Measurements from ENCODE around the gene PTGER1. TPM values are rescaled to one million over a fixed set of nuclear protein-coding genes. Genes with fewer than 3 reads are reported as not detected.

The PTGER1 gene
- total RNA-seq, 2 experiments from 2014 or later = 0.23 TPM; not detected in 1

- Histone ChIP-seq H3K4me1 (ENCODE audit: insufficient read depth, low read length, poor library complexity, severe bottlenecking) (no peaks in the 10 kb centered on the region), H3K4me3 (ENCODE audit: low read depth, low read length, poor library complexity, severe bottlenecking) (no peak overlapping the region), H3K4me2 (ENCODE audit: low read length) (no peak overlapping the region), H2AFZ (ENCODE audit: low read length) (no peak overlapping the region), H3K9me3 (ENCODE audit: low read length) (no peaks in the 10 kb centered on the region), H3K9me2 (ENCODE audit: insufficient read depth, low read length) (no peaks in the 10 kb centered on the region), H3K36me3 (ENCODE audit: insufficient read depth, low read length) (peaks cover 30% of the 10 kb centered on the region), H3K79me2 (ENCODE audit: insufficient read depth, low read depth, low read length) (no peaks in the 10 kb centered on the region), H4K20me1 (ENCODE audit: insufficient read depth, low read length) (no peaks in the 10 kb centered on the region), H3K27ac (ENCODE audit: low read depth, low read length, poor library complexity, severe bottlenecking) (no peak overlapping the region)
- DNase-seq (ENCODE audit: low spot score) = no peak
- ChIA-PET CTCF (ENCODE audit: unreplicated experiment) (no interaction called here), POLR2A (no interaction called here)
- BruUV-seq (replicated peaks) = no TSS peak
- TF ChIP-seq EZH2phosphoT487 (IDR thresholded peaks at IDR 0.05; ENCODE audit: borderline replicate concordance, low read depth, low read length) (no peak), CTCF (conservative IDR thresholded peaks at IDR 0.05; ENCODE audit: low read length) (no peak)
- intact Hi-C loops (cut with micrococcal nuclease; ENCODE audit: unreplicated experiment) = loop anchor here (1.0 to 2.0 kb wide), 2 partner anchors 22 to 41 kb away; partner anchors contain the start of gene PKN1
These were observed 1.8 kb downstream of the PTGER1 start for GRCh38 chr19:14473073-14473977.

- BruUV-seq (replicated peaks) = no TSS peak
- Histone ChIP-seq H4K20me1 (ENCODE audit: insufficient read depth, low read length) (no peaks in the 10 kb centered on the region), H3K79me2 (ENCODE audit: insufficient read depth, low read depth, low read length) (no peaks in the 10 kb centered on the region), H3K4me2 (ENCODE audit: low read length) (no peak overlapping the region), H3K27ac (ENCODE audit: low read depth, low read length, poor library complexity, severe bottlenecking) (no peak overlapping the region), H3K4me1 (ENCODE audit: insufficient read depth, low read length, poor library complexity, severe bottlenecking) (no peaks in the 10 kb centered on the region), H3K9me2 (ENCODE audit: insufficient read depth, low read length) (no peaks in the 10 kb centered on the region), H3K4me3 (ENCODE audit: low read depth, low read length, poor library complexity, severe bottlenecking) (no peak overlapping the region), H2AFZ (ENCODE audit: low read length) (no peak overlapping the region), H3K9me3 (ENCODE audit: low read length) (no peaks in the 10 kb centered on the region), H3K36me3 (ENCODE audit: insufficient read depth, low read length) (peaks cover 40% of the 10 kb centered on the region)
- peak; percentile 84 for TF ChIP-seq CTCF (conservative IDR thresholded peaks at IDR 0.05; ENCODE audit: low read length)
- no peak for TF ChIP-seq EZH2phosphoT487 (IDR thresholded peaks at IDR 0.05; ENCODE audit: borderline replicate concordance, low read depth, low read length)
- POLR2A ChIA-PET = no interaction called here
- CTCF ChIA-PET (ENCODE audit: unreplicated experiment) = interaction anchor here (0.6 to 0.7 kb wide), 2 partner anchors 40 to 45 kb away, joined by 3 to 4 read pairs; partner anchors contain the start of gene PKN1
- peak; percentile 51 for DNase-seq (ENCODE audit: low spot score)
- intact Hi-C loops (cut with micrococcal nuclease; ENCODE audit: unreplicated experiment) = loop anchor here (2.0 kb wide), 1 partner anchor 40 kb away; the partner anchor contains the start of gene PKN1
These were observed 2.8 kb downstream of the PTGER1 start for GRCh38 chr19:14472202-14472938.
